NOMO-1 (cell line): ENCODE measurements around the gene GRIA3.
A peak's percentile ranks its signal among the peaks of the same experiment; 100 is the strongest.

ENCODE experiments used
- DNase-seq, 2 experiments: peaks; one replicate each; lab custom pipeline; 2025; ENCODE audit not compliant: unreplicated experiment in 2 of 2; lab: John Stamatoyannopoulos, UW

The GRIA3 gene

DNA sequence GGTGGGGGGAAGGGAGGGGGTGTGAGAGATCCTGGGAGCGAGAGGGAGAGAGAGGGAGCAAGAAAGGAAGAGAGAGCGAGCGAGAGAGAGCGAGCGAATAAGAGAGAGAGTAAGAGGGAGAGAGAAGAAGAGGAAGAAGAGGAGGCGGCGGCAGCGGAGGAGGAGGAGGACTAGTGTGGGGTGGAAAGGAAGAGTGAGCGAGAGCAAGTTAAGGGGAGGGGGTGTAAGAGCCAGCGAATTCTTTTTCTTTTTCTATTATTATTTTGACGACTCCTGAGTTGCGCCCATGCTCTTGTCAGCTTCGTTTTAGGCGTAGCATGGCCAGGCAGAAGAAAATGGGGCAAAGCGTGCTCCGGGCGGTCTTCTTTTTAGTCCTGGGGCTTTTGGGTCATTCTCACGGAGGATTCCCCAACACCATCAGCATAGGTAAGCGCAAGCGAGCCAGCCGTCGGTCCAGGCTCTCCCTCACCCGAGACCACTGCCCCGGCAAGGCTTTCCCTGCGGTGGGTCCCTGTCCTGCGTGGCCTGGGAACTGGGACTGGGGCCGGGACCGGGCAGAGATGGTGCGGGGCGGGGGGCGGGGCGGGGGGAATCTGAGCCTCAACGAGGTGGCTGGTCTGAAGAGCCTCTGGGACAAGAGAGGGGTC lies at the start of gene GRIA3:
GRIA3 (plus strand) TSS at position 60 of the 647 bp plus-strand sequence; CDS start at position 318, 258 bp downstream.
- DNase-seq: no peak

DNA sequence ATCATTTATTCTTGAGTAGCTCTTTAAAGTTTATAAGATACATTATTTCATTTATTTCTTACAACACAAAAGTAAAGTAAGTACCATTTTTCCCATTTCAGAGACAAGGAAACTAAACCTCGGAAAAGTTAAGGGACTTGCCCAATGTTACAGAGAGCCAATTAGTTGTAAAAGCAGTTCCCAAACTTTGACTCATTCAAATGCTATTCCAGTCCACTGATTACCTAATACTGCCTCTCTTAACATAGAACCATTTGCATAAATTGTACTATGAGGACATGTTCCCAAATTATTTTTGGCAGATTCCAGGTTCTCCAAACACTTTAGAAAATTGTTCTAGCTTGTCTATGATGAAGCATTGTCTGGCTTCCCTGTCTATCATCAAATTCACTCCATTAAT lies 45.6 kb upstream of the GRIA3 start:
- DNase-seq: no peak

DNA sequence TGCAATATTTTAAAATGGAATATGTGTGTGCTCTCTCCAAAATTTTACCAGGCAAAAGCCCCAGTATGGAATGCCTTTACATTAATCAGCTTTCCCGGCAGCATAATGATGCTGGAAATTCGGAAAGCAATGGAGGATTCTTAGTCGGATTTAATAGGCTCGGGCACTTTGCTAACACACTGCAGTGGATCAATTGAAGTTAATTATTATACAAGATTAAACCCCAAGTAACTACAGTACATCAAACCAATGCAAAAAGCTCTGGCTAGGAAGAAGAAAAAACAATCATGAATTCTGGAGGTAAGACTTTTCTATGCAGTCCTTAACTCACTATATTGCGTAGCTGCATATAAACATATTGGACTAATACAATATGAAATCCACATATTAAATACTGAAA lies 43.6 kb upstream of the GRIA3 start:
- no peak for DNase-seq

DNA sequence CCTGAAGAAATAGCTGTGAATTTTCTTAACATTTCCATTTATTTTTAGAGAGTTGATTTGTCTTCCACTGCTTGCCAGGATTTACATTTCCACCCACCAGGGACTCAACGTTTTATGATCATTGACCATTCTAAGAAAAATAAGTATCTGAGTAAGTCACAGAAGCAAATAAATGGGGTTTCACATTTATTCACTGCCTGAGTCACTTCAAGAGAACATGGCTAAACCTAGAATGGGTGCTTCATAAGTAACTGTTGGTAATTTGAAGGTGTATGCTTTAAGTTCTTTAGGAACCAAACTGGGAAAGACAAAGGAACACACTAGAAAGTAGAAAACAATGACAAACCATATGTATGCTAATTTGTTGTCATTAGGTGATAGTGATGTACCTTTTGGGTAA lies 43.2 kb upstream of the GRIA3 start:
- DNase-seq: no peak

DNA sequence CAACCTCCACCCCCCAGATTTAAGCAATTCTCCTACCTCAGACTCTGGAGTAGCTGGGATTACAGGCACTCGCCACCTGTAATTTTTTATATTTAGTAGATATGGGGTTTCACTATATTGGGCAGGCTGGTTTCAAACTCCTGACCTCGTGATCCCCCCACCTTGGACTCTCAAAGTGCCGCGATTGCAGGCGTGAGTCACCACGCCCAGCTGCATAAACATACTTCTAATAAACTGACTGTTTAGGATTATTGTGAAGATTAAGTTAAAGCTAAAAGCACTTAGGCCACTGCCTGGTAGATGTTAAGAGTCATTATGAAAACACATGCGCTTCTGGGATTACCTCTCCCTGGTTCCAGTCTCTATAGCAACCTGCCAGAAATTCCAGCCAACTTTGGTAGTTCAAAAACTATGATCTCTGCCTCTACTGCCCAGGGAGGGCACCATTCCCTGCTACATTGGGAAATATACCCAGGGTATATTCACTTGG lies 30.2 kb upstream of the GRIA3 start:
- no peak for DNase-seq

DNA sequence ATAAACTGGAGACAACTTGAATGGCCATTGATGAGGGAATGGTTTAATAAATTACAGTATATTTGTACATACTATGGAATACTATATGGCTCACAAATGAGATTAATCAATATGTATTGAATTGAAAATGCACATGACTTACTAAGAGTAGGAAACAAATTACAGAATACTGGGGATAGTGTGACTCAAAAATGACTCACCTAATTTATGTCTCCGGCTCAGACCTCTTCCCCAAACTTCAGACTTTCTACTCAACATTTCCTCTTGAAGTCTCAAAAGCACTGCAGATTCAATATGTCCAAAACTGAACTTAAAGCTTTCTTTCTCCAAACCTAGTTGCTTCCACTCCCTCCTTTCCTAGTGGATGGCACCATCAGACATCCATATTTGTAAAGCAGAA lies 28.8 kb upstream of the GRIA3 start:
- DNase-seq: peak in 1 of 2 experiments; percentile 77

DNA sequence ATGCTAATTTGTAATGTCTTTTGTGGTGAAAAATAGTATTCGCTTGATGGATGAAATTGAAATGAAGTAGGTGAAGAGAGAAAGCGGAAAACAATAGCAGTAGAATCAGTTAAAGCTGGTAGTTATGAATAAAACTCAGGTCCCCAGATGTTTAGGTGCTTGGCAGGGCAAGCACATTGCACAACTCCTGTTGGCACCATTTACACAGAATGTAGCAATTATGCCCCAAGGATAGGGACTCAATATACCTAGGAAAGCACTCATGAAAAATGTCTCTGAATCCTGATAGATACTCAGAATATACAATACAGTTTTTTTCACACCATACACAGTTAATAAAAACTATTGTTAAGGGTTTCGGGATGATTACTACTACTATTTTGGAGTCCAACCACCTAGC lies 26.5 kb upstream of the GRIA3 start:
- no peak for DNase-seq

DNA sequence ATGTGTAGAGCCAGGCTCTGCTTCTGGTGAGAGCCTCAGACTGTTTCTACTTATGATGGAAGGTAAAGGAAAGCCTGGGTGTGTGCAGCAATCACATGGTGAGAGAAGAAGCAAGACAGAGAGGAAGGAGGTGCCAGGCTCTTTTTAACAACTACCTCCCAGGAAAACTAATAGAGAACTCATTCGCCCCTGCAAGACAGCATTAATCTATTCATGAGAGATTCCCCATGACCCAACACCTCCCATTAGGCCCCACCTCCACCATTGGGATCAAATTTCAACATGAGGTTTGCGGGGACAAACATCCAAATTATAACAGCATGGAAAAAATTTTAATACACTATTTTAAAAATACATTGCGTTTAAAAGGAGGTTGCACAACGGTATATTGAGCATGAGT lies 24.7 kb upstream of the GRIA3 start:
- no peak for DNase-seq

DNA sequence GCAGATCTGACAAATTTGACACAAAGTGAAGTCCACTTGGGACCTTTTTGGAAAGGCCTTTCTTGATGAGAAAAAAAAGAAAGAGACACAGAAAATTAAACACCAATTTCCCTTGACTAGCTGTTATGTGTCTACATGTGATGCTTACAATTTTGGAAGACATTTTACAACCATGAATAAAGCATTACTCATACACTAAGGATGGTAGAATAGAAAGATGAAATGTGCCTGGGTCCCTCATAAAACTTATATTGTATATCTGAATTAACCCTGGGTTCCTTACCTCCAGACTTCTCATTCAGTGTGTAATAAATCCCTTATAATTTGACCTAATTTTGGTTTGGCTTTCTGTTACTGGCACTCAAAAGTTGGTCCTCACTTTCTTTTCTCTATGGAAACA lies 16.5 kb upstream of the GRIA3 start:
- DNase-seq: no peak

DNA sequence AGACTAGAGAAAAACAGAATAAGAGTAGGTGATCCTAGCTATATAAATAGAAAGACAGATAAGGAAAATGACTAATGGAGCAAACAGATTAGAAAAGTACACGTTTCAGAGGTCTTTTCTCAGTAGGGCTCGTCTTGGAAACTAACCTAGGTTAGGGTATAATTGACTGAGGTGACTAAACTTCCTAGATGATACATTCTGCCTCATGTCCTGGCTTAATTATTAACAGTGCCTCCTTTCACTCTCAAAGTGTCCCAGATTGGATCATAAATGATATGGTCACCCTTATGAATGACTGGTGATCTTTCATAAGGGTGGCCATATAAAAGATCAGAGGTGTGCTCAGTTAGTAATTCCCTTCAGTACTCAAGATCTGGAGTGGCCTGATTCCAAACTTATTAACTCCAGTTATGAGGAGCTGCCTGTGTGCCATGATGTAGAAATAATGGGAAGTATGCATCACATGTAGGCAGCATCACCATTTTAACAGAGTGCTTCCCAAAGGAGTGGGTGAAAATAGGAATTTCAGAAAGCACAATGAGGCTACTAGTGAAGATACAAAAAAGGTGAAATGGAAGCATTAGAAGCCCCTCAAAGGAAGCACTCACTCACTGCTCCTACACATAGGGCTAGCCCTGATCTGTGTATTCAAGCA lies 14.7 kb upstream of the GRIA3 start:
- no peak for DNase-seq

DNA sequence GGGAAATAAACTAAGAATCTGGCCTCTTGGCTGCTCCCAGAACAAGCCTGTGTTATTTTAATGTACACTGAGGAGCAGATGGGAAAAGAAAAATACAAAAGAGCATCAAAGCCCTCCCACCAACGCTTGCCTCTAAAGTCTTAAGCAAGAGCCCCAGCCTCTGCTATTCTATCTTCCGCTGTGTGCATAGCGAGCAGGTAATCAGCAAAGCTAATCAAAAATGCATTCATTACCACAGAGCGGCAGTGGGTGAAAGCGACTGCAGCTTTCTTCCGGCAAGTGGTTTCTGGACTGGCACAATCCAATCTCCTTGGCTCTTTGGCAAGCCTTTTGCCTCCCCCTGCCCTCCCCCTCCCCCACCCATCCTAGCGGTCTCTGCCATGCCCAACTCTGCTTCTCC lies 13.5 kb upstream of the GRIA3 start:
- no peak for DNase-seq

DNA sequence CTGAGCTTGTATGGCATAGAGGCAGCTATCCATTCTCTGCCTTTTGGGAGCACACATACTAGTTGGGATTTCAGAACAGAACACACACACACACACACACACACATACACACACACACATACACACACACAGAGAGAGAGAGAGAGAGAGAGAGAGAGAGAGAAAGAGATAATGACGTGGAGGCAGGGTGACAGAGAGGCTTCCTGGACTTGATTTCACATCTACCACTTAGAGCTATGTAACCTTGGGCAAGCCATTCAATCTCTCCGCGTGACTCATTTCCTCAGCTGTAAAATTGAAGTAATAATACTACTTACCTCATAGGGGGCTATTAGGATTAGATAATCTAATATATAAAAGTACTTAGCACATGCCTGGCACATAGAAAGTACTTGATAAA lies 12.3 kb upstream of the GRIA3 start:
- no peak for DNase-seq

DNA sequence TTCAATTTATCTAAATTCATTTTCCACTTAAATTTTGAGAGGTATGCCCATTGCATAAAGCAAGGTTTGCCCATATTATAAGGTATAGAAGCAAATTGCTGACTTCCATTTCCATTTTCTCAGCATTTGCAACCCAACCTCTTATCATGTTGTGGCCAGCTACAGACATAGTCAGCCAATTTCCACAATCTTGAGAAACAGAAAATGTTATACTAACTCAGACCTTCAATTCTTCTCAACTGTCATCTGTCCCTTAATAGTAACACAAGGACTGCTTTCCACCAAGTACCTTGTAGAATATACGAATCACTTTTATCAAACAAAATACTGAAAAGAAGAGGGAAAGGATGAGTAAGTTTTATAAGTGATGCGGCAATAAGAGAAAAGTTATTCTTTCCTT lies 11.2 kb upstream of the GRIA3 start:
- DNase-seq: no peak

DNA sequence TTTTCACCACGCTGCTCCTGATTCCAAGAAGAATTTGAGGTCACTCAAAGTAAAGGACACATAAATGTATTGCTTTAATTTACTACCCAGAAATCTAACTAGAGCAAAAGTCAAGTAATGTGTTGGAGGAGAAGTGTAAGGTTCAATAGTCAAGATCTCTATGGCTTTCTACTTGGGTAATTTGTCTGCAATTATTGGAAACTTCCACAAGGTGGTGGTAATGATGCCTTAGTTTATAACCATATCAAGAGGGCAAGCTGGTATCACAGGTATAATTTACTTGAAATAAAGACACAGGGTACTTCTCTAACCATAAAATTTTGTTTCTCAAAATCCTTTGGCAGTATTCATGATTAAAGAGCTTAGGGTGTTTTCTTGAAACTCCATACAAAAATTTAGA lies 10.2 kb upstream of the GRIA3 start:
- no peak for DNase-seq

DNA sequence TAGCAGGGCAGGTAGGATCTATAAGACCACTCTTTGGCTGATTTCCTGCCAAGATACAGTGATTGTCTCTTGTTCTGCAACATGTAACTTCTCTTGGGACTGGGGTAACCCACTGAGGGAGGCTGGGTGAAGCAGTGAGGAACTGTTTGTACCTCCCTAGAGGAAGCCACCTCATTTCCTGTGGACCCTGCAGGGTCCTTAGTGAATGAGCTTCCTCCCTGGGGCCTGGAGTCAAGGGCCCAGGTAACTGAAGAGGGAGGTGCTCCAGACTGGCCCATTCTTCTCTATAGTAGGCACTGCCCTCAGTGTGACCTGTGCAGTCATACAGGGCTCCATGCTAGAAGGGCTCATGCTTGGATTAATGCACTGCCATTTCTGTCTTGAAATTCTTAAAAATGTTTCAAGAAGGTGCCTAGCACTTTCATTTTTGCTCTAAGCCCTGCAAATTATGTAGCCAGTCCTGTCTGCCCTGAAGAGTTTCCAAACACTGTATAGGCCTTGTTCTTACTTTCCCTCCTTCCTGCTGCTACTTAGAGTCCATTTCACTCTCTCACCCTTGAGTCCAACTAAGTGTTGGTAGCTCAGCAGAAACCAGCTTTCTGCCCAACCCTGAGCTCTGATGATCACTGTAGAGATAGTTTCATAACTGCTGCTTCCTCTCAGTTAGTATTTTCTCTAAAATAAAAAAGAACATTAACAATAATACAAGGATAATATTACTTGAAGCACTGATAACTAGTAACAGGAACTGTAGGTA lies 8.5 kb upstream of the GRIA3 start:
- DNase-seq: no peak

DNA sequence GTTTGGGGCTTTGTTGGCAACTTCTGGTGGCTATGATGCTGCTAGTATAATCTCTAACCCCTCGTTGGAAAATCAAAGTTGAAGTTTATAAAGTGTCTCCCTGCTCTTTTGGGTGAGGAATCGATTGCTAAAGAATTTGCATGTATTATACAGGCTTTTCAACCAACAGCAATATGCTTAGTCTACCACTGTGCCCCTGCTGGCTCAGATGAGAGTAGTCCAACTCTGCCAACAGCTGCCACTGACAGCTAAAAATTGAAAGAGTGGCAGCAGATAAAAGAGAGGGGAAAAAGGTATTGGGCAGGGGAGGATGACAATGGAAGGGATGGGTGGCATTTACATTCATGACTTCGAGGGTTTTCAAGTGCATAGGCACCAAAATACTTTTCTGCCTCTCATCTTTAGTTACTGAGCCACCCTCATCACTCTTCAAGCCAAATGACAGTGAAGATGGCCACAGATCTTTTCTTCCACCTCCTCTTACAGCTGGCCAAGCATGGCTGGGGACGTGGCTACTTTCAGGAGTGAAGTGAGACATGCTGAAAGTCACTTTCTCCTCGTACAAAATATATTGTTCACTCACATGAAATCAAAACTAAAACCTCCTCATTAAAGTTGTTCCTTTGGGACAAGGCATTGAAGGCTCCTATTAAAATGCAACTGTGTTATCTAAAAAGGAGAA lies 2.7 kb upstream of the GRIA3 start:
- no peak for DNase-seq

DNA sequence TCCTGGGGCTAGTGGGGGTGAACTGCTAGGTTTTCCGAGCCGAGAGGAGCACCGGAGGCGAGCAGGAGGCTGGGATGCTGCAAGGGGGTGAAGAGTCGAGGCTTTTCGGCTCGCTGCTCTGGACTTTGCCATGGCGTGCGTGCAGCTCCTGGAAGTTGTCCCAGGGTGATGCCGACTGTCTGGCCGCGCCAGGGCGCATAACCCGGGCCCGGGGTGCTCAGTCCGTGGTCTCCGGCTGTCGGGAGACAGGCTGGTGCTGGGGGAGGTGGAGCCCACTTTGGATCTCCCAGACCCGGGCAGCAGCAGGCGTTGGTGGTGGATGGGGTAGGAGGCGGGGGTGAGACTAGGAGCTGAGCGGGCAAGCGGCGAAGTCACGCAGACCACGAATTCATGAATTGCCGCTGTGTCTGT lies 793 bp downstream of the GRIA3 start:
- DNase-seq: no peak

DNA sequence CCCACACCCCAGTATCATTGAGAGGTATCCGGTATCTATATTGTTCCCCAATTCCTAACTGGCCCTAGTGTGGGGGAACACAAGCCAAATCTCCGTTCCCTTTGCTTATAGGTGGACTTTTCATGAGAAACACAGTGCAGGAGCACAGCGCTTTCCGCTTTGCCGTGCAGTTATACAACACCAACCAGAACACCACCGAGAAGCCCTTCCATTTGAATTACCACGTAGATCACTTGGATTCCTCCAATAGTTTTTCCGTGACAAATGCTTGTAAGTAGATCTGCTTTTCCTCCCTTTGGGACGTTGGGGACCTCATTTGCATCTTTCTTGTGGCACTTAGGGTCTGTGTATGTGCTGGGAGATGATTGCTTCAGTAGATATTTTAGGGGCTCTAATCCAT lies 1.6 kb downstream of the GRIA3 start:
- DNase-seq: no peak

DNA sequence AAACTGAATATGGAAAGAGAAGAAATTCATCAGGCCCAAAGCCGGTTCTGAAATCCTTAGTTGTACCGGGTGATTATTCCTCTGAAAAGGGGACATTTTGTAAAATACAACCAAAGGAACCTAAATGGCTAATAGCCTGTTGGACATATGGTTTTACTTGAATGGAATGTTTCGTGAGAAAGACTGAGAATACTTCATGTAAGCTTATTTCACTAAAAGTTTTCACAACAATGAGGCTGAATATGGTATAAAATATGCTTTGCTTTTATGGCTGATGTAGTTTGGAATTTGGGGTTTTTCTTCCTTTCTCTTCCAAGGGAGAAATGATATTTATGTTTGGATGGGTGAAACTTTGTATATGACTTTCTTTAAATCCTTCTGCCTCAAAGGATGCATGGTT lies 2.7 kb downstream of the GRIA3 start:
- no peak for DNase-seq

DNA sequence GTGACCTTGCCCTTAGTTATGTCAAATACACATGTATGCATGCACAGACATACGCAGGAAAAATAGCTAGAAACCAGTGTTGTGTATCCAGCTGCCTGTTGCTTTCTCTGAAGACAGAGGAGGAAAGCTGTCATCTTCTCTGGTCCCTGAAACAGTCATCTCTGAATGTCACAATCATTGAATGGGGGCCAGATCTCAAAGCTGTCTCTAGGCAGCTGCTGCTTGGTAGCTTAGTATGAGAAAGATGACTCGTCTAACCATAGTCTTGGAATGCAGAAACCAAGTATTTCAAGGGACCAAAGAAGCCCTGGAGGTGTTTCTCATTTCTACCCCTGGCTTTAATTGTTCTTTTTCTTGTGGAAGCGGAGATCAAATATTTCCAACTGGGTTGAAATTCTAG lies 4.0 kb downstream of the GRIA3 start:
- no peak for DNase-seq

DNA sequence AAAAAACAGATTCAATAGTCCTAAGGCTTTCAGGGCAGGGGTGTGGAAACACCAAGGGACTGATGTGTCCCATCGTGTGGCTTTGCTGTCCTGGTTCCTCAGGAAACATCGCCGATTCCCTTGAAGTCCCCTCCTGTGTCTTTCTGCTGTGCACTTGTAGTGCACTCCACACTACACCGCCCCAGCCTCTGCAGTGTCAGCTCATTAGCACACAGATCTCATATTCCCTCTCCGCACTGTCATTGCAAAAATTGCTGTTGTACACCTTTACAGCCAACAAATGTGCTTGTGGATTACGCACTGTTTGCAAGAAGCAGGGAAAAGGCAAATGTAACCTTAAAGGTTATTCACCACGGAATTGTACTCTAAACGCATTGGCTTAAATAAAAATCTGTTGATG lies 5.3 kb downstream of the GRIA3 start:
- no peak for DNase-seq
